Astrocyte of the cerebellum (primary cell): Measurements from ENCODE around the gene CLDN6.
"Not testable (repeated sequence)": the region's sequence is repeated elsewhere in the genome, so short reads cannot be mapped to it uniquely, and the experiment has no call there.

Experiments
- DNase-seq: peaks from one replicate; pipeline ENCODE4 v3.0.0-alpha.2; 2011; ENCODE audit warnings: low read depth
- H3K4me3 ChIP-seq: 2 replicates; pipeline ENCODE4 v1.5.1; 2011; ENCODE audit warnings: mild to moderate bottlenecking, low read depth, low read length, moderate library complexity
- CTCF ChIP-seq: IDR thresholded peaks from 2 replicates; pipeline ENCODE4 v1.5.1; 2012; ENCODE audit warnings: low read length, low read depth, moderate library complexity, mild to moderate bottlenecking; ENCODE audit errors: missing control alignments
- in situ Hi-C: cut with HindIII; loops from 2 replicates; pipeline ENCODE4 v1.10.0; 2017; ENCODE audit warnings: low sequenced_read_pairs

Gene CLDN6

GRCh38 chr16:3056336-3057180 is 38.6 kb upstream of the CLDN6 start:
- H3K4me3 ChIP-seq, result no peak overlapping the region
- TF ChIP-seq CTCF, result no peak
- in situ Hi-C loops, result no loop called here
- DNase-seq, result no peak

GRCh38 chr16:3055734-3056115 is 37.7 kb upstream of the CLDN6 start:
- DNase-seq, in situ Hi-C loops, H3K4me3 ChIP-seq: not testable (repeated sequence)

GRCh38 chr16:3054965-3055733 is 37.2 kb upstream of the CLDN6 start:
- in situ Hi-C loops, result no loop called here
- H3K4me3 ChIP-seq, result no peak overlapping the region
- no peak for DNase-seq
- no peak for TF ChIP-seq CTCF

- in situ Hi-C loops, H3K4me3 ChIP-seq, DNase-seq: not testable (repeated sequence)
Observed at GRCh38 chr16:3053330-3053710, 35.3 kb upstream of the CLDN6 start.

GRCh38 chr16:3052571-3053329 is 34.8 kb upstream of the CLDN6 start:
- H3K4me3 ChIP-seq, in situ Hi-C loops, DNase-seq: not testable (repeated sequence)

GRCh38 chr16:3051494-3051893 is 33.5 kb upstream of the CLDN6 start:
- no peak for DNase-seq
- in situ Hi-C loops, result no loop called here
- TF ChIP-seq CTCF, result no peak
- no peak overlapping the region for H3K4me3 ChIP-seq

GRCh38 chr16:3051009-3051408 is 33.0 kb upstream of the CLDN6 start:
- in situ Hi-C loops, result no loop called here
- DNase-seq, result no peak
- no peak for TF ChIP-seq CTCF
- no peak overlapping the region for H3K4me3 ChIP-seq

GRCh38 chr16:3050487-3050886 is 32.5 kb upstream of the CLDN6 start:
- DNase-seq, result no peak
- TF ChIP-seq CTCF, result no peak
- H3K4me3 ChIP-seq, result no peak overlapping the region
- in situ Hi-C loops, result no loop called here
